C1 segment of cervical spinal cord (tissue), 14 donors: Measurements from ENCODE around the gene CNST.
A peak's percentile ranks its signal among the peaks of the same experiment; 100 is the strongest.
"Not testable (repeated sequence)": the region's sequence is repeated elsewhere in the genome, so short reads cannot be mapped to it uniquely, and the experiment has no call there.

Experiments used
- DNase-seq, 14 donors: peaks; one replicate each; lab custom pipeline; 2025; lab: John Stamatoyannopoulos, UW

CNST gene

DNA sequence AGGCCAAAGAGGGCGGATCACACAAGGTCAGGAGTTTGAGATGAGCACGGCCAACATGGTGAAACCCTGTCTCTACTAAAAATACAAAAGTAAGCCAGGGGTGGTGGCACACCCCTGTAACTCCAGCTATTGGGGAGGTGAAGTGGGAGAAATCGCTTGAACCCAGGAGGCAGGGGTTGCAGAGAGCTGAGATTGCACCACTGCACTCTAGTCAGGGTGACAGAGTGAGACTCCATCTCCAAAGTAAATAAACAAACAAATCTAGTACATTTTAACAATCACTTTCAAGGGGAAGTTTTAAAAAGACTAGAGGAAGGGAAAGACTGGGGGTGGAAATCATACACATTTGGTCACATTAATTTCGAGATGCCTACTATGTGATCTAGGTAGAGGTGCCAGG, 6.9 kb upstream of the CNST start:
- DNase-seq: no peak

DNA sequence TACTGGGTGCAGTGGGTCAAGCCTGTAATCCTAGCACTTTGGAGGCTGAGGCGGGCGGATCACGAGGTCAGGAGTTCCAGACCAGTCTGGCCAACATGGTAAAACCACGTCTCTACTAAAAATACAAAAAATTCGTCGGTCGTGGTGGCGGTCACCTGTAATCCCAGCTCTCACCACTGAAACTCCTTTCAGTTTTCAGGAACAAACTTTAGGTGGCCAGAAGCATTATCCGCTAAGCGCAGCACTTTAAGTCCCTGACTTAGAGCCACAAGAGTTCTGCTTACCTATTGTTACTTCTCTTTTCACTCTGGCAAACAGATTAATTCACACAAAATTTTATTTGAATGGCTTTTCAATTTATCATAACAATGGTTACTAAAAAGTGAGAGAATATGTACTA, 5.4 kb upstream of the CNST start:
- not testable (repeated sequence) for DNase-seq

DNA sequence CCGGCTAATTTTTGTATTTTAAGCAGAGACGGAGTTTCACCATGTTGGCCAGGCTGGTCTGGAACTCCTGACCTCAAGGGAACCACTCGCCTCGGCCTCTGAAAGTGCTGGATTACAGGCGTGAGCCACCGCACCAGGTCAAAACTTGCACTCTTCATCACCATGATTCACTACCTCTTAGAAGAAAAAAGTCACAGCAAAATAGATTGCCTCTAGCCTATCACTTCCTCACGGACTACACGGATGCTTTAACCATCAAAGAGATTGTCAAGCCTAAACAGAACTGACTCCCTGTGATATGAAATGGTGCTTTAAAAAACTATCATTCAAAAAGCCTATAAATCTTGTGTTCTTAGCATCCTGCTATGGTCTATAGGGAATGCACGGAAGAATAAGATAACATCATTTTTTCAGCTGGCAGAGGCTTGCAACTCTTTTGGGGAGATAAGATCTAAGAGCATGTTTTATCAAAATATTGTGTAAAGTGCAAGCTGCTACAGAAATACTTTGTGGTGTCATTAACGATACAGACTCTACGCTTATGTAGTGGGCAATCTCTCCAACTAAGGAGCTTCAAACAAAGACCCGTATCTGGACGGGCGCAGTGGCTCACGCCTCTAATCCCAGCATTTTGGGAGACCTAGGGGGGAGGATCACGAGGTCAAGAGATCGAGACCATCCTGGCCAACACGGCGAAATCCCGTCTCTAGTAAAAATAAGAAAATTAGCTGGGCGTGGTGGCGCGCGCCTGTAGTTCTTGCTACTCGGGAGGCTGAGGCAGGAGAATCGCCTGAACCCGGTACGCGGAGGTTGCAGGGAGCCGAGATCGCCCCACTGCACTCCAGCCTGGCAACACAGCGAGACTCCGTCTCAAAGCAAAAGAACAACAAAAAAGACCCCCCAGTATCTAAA, 1.2 kb upstream of the CNST start:
- no peak for DNase-seq

DNA sequence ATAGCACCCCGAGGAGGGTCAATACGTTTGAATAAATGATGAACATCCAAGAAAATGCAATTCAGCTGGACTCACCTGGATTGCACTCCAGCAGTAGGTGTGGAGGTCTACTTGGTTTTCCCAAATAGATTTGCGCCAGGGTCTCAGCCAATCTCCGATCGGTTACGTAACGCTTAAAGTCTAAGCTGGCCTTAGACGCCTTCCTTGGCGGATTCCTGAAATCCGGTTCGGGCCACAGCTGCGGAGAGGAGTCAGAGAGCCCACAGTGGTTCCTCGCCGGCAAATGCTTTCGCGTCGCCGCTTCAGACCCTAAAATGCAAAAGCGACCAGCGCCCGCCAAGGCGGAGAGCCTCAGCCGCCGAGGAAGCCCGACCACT, 517 bp upstream of the CNST start:
- DNase-seq: no peak

DNA sequence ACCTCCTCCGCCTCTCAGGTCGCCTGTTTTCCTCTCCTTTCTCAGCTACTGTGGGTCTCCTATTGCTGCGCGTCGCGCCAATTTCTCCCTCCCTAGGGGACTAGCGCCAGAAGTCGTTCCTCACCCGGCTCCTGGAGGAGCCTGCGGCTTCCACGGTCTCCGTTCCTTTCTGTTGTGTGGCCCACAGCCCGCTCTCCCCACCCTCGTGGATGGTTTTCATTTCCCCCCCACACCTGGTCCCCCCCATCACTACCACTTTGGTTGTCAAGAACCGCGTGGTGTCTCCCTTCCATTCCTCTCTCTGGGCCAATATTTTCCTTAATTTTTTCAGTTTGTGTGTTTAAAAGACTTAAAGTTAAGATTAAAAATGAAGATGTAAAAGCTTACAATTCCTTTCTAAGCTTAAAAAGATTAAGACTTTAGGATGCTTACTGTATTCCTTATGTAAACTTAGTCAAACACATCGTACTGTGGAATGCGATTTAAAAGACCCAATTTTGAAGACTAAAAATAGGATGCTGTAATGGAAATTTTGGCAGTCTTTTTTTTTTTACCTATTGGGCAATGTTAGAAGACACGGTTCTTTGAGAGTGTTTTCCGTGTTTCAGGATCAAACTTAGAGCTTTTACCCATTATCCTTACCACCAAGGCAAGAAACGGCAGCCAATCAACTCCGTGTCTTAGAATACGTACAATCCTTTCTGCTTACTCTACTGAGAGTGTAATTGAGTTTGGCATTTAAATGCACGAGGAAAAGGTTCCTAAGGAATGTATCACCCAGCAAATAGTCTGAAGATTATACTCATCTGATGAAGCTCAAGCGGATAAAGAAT, 773 bp downstream of the CNST start:
- peak in 5 of 14 donors; percentile 33 to 76 (median 53) for DNase-seq

DNA sequence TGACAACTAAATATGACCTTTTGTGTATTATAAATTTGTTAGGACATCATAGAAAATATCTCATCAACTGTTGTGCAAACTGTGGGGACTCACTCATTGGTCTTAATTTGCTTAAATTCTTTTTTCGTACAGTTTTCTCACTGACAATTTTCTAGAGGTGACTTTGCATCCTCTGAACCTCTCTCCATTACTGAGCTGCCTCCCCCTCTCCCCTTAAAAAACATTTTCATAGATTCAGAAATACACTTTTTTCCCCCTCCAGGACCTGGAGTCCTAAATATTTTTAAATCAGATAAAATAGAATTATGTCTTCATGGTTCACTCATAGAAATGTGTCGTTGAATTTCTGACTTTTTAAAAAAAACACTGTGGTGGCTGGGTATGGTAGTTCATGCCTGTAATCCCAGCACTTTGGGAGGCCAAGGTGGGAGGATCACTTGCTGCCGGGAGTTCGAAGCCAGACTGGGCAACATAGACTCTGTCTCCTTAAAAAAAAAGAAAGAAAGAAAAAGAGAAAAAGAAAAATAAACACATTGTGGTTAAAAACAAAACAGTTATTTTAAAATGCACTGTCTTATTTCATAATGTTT, 1.5 kb downstream of the CNST start:
- DNase-seq: no peak

DNA sequence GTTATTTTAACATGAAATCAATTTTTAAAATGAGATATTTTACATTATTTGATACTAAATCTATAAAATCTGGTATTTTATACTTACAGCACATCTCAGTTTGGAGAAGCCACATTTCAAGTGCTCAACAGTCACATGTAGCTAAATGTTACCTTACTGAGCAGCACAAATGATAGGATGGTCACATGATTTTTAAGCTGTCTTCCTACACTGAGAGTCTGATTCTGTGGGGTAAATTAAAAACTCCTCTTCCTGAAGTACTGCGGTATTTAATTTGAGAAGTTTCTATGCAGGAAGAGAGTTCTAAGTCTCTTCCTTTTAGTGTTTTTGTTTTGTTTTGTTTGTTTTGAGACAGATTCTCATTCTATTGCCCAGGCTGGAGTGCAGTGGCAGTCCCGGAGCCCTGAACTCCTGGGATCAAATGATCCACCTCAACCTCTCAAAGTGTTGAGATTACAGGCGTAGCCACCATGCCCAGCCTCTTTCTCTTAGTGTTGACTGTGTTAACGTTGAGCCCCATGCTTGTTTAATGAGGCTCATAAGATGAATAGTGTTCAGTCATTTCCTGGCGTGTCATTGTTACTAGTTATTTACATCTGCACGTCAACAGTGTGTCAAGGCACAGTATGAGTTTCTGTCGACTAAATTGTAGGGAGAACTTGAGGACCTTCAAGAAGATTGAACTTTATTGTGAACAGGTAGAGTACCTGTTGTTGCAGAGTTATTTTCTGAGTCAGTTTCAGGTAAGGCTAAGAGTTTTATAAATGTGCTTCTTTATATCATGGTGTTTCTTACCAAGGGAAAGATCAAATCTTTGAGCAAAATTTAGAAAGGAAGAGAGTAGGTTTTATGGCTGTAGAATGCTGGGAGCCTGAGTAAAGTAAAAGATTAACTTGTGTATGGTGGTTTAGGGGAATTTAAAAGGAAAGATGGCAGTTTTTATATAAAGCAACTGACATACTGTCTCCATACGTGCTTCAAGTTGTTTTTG, 3.3 kb downstream of the CNST start:
- no peak for DNase-seq

DNA sequence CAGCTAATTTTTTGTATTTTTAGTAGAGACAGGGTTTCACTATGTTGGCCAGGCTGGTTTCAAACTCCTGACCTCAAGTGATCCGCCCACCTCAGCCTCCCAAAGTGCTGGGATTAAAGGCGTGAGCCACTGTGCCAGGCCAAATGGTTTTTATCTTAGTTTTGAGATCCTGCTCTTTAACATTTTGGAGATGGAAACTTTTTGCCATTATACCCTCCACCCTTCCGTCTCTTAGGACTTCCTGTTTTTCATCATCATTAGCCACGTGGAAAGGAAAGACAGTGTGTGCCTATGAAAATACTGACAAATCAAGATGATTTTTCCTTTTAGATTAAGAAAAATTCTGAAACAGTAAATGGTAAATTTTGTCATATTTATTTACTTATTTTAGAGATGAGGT, 5.1 kb downstream of the CNST start:
- DNase-seq: not testable (repeated sequence)

DNA sequence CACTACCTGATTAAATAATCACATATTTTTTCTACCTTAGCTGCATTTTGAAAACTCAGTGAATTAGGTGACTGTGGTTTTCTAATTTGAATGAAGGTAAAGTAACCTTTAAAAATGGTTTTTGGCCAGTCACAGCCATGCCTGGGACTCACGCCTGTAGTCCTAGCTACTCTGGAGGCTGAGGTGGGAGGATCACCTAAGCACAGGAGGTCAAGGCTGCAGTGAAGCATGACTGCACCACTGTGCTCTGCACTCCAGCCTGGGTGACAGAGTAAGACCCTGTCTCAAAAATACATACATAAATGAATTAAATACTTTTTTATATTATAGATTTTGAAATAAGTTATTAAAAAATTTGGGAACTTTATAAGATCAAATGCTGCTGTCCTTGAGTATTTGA, 5.7 kb downstream of the CNST start:
- no peak for DNase-seq

DNA sequence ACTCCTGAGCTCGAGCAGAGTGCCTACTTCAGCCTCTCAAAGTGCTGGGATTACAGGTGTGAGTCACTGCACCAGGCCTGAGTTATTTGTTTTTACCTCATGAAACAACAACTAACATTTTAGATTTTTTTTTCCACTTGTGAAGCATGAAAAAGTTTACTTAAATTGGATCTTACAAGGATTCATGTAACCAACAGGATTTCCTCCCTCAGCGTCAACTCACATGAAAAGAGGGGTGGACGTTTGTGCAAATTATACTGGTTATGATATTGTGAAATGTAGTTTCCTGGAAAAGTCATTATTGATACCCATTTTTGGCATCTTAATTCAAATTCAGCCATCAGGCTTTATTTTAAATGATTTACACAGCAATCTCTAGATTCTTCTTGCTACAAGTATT, 6.5 kb downstream of the CNST start:
- no peak for DNase-seq

DNA sequence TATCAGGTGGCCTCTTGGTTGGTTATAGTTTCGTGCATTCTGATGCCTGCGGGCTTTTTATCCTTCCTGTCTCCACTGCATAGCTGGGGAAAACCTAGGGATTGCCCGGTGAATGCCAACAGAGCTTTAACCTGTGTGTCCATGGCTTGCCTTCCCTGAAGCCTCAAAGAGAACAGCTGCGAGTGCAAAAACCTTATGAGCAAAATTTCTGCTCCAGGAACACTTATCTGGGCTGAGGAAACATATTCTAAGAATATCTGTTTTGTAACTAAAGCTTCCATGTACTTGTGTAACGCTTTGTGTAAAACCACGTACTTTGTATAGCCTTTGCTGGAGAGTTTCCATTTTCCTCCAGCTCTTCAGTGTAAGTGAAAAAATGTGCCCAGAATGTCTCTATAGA, 7.2 kb downstream of the CNST start:
- no peak for DNase-seq

DNA sequence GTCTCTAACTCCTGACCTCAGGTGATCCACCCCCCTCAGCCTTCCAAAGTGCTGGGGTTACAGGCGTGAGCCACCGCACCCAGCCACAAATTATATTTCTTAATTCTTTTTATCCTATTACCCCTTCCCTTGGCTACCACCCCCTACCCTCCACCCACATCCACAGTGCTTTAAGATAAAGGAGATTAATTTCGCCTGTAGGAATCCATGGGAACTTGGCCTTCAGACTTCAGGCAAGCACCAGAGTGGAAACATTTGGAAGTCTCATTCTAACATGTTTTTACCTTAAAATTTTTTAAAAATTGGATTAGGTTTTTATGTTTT, 10.4 kb downstream of the CNST start:
- no peak for DNase-seq

DNA sequence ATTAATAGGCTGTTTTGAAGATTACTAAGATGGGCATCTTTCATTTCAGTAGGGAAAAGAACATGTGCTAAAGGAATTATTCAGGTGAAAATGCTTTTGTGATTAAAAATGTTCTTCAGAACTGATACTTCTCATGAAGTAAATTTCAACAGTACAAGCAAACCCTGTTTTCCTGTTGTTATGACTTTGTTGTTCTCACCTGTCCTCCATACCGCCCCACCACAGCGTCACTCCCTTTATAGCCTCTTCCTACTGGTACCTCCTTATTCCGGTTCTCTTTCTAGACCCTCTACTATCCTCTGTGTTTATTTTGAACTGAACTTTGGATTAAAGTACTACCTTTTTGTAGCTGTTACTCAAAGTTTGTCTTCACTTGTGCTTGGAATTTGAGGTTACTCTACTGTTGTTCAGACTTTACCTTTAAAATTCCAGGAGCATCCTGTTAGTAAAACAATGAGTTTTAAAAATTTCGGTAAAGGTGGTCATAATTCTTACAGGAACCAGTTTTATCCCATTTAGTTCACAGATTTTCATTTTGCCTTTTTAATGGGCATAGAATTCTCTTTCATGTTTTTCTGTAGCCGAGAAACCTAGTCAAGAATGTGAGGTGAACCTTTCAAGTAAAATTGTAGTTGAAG, 10.9 kb downstream of the CNST start:
- no peak for DNase-seq

DNA sequence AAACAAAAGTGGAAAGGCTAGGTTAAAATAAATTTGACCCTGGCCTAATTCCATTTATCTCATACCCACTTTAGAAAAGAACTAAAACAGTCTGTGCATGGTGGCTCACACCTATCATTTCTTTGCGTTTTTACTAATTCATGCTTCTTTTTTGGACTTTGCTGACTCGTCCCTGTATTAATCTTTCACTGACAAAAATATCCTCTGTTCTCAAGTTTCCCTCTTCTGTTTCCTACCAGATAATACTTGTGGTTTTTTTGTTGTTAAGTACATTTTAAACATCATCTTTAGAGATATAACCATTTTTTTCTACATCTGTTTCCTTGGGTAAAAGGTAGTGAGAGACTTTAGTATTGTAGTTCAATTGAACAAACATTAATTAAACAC, 11.5 kb downstream of the CNST start:
- DNase-seq: no peak

DNA sequence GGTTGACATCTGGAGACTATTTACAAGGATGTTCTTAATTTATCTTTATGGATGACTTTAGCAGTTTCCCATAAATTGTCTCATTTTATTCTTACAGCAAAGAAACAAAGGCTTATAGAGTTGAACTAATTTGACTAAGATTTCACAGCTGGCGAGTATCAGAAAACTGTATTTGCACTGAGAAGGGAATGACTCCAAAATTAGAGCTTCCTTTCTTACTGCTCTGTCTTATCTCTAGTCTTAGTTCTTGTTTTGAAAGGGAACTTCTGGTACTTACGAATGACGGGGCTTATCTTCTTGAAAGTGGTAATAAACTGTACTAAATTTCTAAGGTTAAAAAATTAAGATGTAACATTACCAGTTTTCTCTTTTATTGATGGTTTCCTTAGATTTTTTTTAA, 13.6 kb downstream of the CNST start:
- DNase-seq: no peak

DNA sequence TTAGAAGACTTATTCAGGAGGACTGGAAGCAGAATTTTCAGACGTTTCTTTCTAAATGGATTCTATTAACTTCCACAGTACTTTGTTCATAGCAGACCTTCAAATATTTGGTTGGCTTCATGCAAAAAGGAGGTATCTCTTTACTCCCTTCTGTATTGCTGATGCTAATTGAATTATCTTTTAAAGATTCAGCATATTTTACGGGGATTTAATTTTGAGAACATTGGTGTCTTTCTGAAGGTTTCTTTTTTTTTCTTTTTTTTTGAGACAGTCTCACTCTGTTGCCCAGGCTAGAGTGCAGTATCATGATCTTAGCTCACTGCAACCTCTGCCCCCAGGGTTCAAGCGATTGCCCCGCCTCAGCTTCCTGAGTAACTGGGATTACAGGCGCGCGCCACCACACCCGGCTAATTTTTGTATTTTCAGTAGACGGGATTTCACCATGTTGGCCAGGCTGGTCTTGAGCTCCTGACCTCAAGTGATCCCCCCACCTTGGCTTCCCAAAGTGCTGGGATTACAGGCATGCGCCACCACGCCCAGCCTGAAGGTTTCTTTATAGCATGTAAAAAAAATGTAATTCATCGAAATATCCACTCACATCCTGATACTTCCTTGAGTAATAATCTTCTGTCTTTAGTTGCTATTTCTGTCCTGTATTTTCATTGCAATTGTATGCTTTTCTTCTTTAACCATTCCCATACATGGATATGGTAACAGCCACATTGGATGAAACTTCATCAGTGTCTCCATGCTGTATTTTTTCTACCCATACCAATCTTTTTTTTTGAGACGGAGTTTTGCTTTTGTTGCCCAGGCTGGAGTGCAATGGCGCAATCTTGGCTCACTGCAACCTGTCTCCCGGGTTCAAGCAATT, 14.5 kb downstream of the CNST start:
- no peak for DNase-seq

DNA sequence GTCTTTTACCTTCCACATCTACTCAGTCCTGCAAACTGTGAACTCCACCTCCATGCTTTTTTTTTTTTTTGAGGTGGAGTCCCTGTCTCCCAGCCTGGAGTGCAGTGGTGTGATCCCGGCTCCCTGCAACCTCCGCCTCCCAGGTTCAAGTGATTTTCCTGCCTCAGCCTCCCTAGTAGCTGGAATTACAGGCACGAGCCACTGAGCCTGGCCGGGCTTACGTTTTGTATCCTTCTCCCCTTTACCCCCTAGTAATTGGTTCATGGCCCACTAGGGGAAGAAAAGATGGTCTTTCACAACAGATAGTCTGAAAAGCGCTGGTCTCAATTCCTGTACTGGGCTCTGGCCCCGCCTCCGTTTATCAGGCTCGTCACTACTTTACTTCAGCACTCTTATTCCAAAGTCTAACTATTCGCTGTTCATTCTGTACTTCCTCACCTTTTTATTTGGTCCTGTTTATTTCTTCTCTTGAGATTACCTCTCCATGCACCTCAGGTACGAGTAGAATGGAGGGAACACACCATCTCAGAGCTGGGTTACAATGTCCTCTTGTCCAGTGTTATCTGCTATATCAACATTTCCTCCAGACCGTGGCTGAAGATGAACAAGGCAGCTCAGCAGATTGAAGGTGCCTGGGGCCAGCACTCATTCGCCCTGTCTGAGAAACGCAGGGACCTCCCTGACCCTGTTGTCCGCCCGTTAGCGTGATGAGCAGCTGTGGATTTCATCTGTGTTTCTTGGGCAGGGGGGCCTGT, 16.2 kb downstream of the CNST start:
- DNase-seq: no peak

DNA sequence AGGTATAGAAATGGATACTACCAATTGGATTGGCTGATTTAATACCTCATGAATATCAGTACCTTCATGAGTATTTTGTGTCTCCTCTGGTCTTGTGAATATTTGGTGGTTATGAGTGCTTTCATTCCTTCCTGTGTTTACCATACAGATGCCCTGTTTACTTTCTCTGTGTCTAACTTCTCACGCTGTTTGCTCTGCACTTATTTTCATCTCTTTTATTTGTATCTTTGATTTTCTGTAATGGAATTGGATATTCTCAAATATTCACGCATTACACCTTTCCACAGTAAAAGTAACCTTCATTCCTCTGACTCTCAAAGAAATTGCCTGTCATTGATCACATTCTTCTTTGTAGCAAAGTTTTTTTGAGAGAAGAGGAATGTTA, 16.8 kb downstream of the CNST start:
- no peak for DNase-seq
